GM19238 (cell line): ENCODE results near the gene CTU2.
A peak's percentile ranks its signal among the peaks of the same experiment; 100 is the strongest.

ENCODE experiments used
- DNase-seq: peaks from one replicate; pipeline ENCODE4 v3.0.0; 2011; ENCODE audit warnings: low spot score; ENCODE audit not compliant: insufficient read length

Gene CTU2

GRCh38 chr16:88743693-88744576 is 37.6 kb downstream of the CTU2 start:
- DNase-seq, result peak; percentile 80

- DNase-seq, result no peak
These were observed 38.5 kb downstream of the CTU2 start for GRCh38 chr16:88744577-88745521.

- no peak for DNase-seq
These were observed 40.2 kb downstream of the CTU2 start for GRCh38 chr16:88746506-88746905.

GRCh38 chr16:88747588-88748301 is 41.4 kb downstream of the CTU2 start:
- DNase-seq, result peak; percentile 50

GRCh38 chr16:88748364-88748763 is 42.1 kb downstream of the CTU2 start:
- no peak for DNase-seq

- DNase-seq, result no peak
These were observed 43.1 kb downstream of the CTU2 start for GRCh38 chr16:88749358-88749757.

GRCh38 chr16:88750854-88751253 is 44.6 kb downstream of the CTU2 start:
- no peak for DNase-seq

GRCh38 chr16:88752386-88753002 is 46.2 kb downstream of the CTU2 start:
- no peak for DNase-seq

- DNase-seq, result no peak
These were observed 46.9 kb downstream of the CTU2 start for GRCh38 chr16:88753191-88753590.

- no peak for DNase-seq
These were observed 47.3 kb downstream of the CTU2 start for GRCh38 chr16:88753602-88754001.

- DNase-seq, result no peak
These were observed 48.0 kb downstream of the CTU2 start for GRCh38 chr16:88754109-88754911.

- DNase-seq, result no peak
These were observed 48.8 kb downstream of the CTU2 start for GRCh38 chr16:88754912-88755744.

- no peak for DNase-seq
These were observed 49.6 kb downstream of the CTU2 start for GRCh38 chr16:88755745-88756443.

- no peak for DNase-seq
These were observed 52.1 kb downstream of the CTU2 start for GRCh38 chr16:88758227-88758943.

GRCh38 chr16:88758944-88759244 is 52.6 kb downstream of the CTU2 start:
- DNase-seq, result no peak

- DNase-seq, result no peak
These were observed 53.1 kb downstream of the CTU2 start for GRCh38 chr16:88759245-88759975.

- no peak for DNase-seq
These were observed 53.7 kb downstream of the CTU2 start for GRCh38 chr16:88759976-88760350.
